Parathyroid adenoma (tissue), 2 donors: Measurements from ENCODE around the gene SND1.

Source experiments
- H2AFZ ChIP-seq: fragments of 300-600 bp; sonication (generic); one replicate; pipeline ENCODE4 v1.7.0; 2017; ENCODE audit warnings: antibody characterized with exemption, mild to moderate bottlenecking
- H3K27ac ChIP-seq: fragments of 300-600 bp; sonication (generic); one replicate; pipeline ENCODE4 v1.7.0; 2017
- H3K27me3 ChIP-seq: fragments of 300-600 bp; sonication (generic); one replicate; pipeline ENCODE4 v1.7.0; 2017; ENCODE audit warnings: low read length; ENCODE audit not compliant: control insufficient read depth, insufficient read depth
- H3K36me3 ChIP-seq: fragments of 300-600 bp; sonication (generic); one replicate; pipeline ENCODE4 v1.7.0; 2017; ENCODE audit warnings: low read length; ENCODE audit not compliant: control insufficient read depth, insufficient read depth
- H3K4me1 ChIP-seq: fragments of 300-600 bp; sonication (generic); one replicate; pipeline ENCODE4 v1.7.0; 2017; ENCODE audit warnings: control low read depth
- H3K4me2 ChIP-seq: fragments of 300-600 bp; sonication (generic); one replicate; pipeline ENCODE4 v1.7.0; 2017; ENCODE audit warnings: low read length
- H3K4me3 ChIP-seq: fragments of 300-600 bp; sonication (generic); one replicate; pipeline ENCODE4 v1.7.0; 2017; ENCODE audit warnings: low read depth, low read length
- H3K79me2 ChIP-seq: fragments of 300-600 bp; sonication (generic); one replicate; pipeline ENCODE4 v1.7.0; 2017; ENCODE audit warnings: control low read depth
- H3K9ac ChIP-seq: fragments of 300-600 bp; sonication (generic); one replicate; pipeline ENCODE4 v1.7.0; 2017; ENCODE audit warnings: mild to moderate bottlenecking
- H3K9me3 ChIP-seq: fragments of 300-600 bp; sonication (generic); one replicate; pipeline ENCODE4 v1.7.0; 2017; ENCODE audit warnings: low read length; ENCODE audit not compliant: control insufficient read depth
- TF ChIP-seq, protein P1 (sequence below): fragments of 300-600 bp; sonication (generic); IDR thresholded peaks from one replicate; pipeline ENCODE4 v1.7.0; 2017; ENCODE audit warnings: antibody characterized with exemption, mild to moderate bottlenecking
- donor health status: primary hyperparathyroidism.

The SND1 gene

DNA sequence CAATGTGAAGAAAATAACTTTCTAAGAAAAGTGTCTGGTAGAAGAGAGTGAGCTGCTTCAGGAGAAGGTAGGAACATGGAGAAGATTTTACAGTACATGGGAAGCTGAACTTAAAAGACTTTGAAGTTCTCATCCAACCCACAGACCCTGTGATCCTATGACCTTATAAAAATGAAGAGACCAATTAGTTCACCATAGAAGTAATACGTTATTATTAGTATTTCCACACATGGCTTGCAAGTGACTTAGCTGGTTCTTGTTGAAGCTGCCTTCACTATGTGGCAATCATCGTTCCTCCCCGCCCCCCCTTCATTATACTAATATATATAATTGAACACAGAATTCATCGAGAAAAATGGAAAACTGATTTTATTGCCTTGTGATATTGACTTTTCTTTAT, 129.1 kb downstream of the SND1 start:
- H3K9ac ChIP-seq: no peak overlapping the region
- H3K27me3 ChIP-seq: no peaks in the 10 kb centered on the region
- no peak overlapping the region for H2AFZ ChIP-seq
- H3K27ac ChIP-seq: no peak overlapping the region
- H3K9me3 ChIP-seq: no peaks in the 10 kb centered on the region
- H3K4me2 ChIP-seq: no peak overlapping the region
- TF ChIP-seq, protein P1, sequence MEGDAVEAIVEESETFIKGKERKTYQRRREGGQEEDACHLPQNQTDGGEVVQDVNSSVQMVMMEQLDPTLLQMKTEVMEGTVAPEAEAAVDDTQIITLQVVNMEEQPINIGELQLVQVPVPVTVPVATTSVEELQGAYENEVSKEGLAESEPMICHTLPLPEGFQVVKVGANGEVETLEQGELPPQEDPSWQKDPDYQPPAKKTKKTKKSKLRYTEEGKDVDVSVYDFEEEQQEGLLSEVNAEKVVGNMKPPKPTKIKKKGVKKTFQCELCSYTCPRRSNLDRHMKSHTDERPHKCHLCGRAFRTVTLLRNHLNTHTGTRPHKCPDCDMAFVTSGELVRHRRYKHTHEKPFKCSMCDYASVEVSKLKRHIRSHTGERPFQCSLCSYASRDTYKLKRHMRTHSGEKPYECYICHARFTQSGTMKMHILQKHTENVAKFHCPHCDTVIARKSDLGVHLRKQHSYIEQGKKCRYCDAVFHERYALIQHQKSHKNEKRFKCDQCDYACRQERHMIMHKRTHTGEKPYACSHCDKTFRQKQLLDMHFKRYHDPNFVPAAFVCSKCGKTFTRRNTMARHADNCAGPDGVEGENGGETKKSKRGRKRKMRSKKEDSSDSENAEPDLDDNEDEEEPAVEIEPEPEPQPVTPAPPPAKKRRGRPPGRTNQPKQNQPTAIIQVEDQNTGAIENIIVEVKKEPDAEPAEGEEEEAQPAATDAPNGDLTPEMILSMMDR: no peak
- peaks cover 13% of the 10 kb centered on the region for H3K79me2 ChIP-seq
- H3K4me1 ChIP-seq: peaks cover 8% of the 10 kb centered on the region
- no peaks in the 10 kb centered on the region for H3K36me3 ChIP-seq
- no peak overlapping the region for H3K4me3 ChIP-seq

GRCh38 chr7:127782075-127782474, 130.1 kb downstream of the SND1 start:
- H3K4me1 ChIP-seq: peaks cover 8% of the 10 kb centered on the region
- no peak overlapping the region for H3K4me3 ChIP-seq
- H3K9ac ChIP-seq: no peak overlapping the region
- no peak overlapping the region for H3K27ac ChIP-seq
- no peaks in the 10 kb centered on the region for H3K9me3 ChIP-seq
- no peak overlapping the region for H3K4me2 ChIP-seq
- no peaks in the 10 kb centered on the region for H3K36me3 ChIP-seq
- no peaks in the 10 kb centered on the region for H3K27me3 ChIP-seq
- H2AFZ ChIP-seq: no peak overlapping the region
- TF ChIP-seq, protein P1: no peak
- peaks cover 13% of the 10 kb centered on the region for H3K79me2 ChIP-seq

- H3K27ac ChIP-seq: no peak overlapping the region
- peaks cover 8% of the 10 kb centered on the region for H3K4me1 ChIP-seq
- TF ChIP-seq, protein P1: no peak
- no peak overlapping the region for H3K9ac ChIP-seq
- H2AFZ ChIP-seq: no peak overlapping the region
- H3K36me3 ChIP-seq: no peaks in the 10 kb centered on the region
- peaks cover 13% of the 10 kb centered on the region for H3K79me2 ChIP-seq
- H3K9me3 ChIP-seq: no peaks in the 10 kb centered on the region
- H3K4me2 ChIP-seq: no peak overlapping the region
- no peak overlapping the region for H3K4me3 ChIP-seq
- no peaks in the 10 kb centered on the region for H3K27me3 ChIP-seq
These were observed 130.9 kb downstream of the SND1 start for GRCh38 chr7:127782654-127783559.

GRCh38 chr7:127786184-127786583, 134.2 kb downstream of the SND1 start:
- Histone ChIP-seq H3K9ac (no peak overlapping the region), H2AFZ (no peak overlapping the region), H3K79me2 (peaks cover 2% of the 10 kb centered on the region), H3K4me2 (no peak overlapping the region), H3K27ac (no peak overlapping the region), H3K4me1 (peaks cover 8% of the 10 kb centered on the region), H3K9me3 (no peaks in the 10 kb centered on the region), H3K36me3 (no peaks in the 10 kb centered on the region), H3K4me3 (no peak overlapping the region), H3K27me3 (no peaks in the 10 kb centered on the region)
- TF ChIP-seq, protein P1: no peak

- no peak overlapping the region for H3K27ac ChIP-seq
- H3K9ac ChIP-seq: no peak overlapping the region
- no peak overlapping the region for H3K4me2 ChIP-seq
- no peak overlapping the region for H2AFZ ChIP-seq
- TF ChIP-seq, protein P1: no peak
- no peaks in the 10 kb centered on the region for H3K27me3 ChIP-seq
- H3K4me1 ChIP-seq: peaks cover 5% of the 10 kb centered on the region
- H3K9me3 ChIP-seq: no peaks in the 10 kb centered on the region
- H3K4me3 ChIP-seq: no peak overlapping the region
- no peaks in the 10 kb centered on the region for H3K36me3 ChIP-seq
- peaks cover 5% of the 10 kb centered on the region for H3K79me2 ChIP-seq
These were observed 137.0 kb downstream of the SND1 start for GRCh38 chr7:127789031-127789430.
